Spinal cord (tissue), 10 donors: ENCODE measurements around the gene TMEM234. TPM values are rescaled to one million over a fixed set of nuclear protein-coding genes. Genes with fewer than 3 reads are reported as not detected.

Experiments used
- DNase-seq, 6 donors: peaks; one replicate each; pipeline versions ENCODE4 v3.0.0 to v3.0.0-alpha.2; 2013 to 2015; ENCODE audit warnings: low spot score in 6 of 6, low read depth in 4 of 6
- H3K27ac ChIP-seq: one replicate; pipeline ENCODE4 v1.5.1; 2013; ENCODE audit warnings: low read depth, low read length, control low read depth
- H3K27me3 ChIP-seq: one replicate; pipeline ENCODE4 v1.6.1; 2013; ENCODE audit warnings: low read length; ENCODE audit not compliant: control insufficient read depth, insufficient read depth
- H3K36me3 ChIP-seq: one replicate; pipeline ENCODE4 v1.6.1; 2013; ENCODE audit warnings: low read length; ENCODE audit not compliant: control insufficient read depth, insufficient read depth
- H3K4me1 ChIP-seq: one replicate; pipeline ENCODE4 v1.6.1; 2013; ENCODE audit warnings: low read length; ENCODE audit not compliant: control insufficient read depth, insufficient read depth
- H3K4me3 ChIP-seq: one replicate; pipeline ENCODE4 v1.5.1; 2013; ENCODE audit warnings: low read depth, low read length, control low read depth
- H3K9me3 ChIP-seq: one replicate; pipeline ENCODE4 v1.6.1; 2013; ENCODE audit warnings: low read length; ENCODE audit not compliant: control insufficient read depth, insufficient read depth
- WGBS: methylation state at CpG from one replicate; pipeline ENCODE4 v1.1.5; 2013; ENCODE audit warnings: missing lambda C conversion rate; ENCODE audit not compliant: insufficient coverage; 5-methylcytosine and 5-hydroxymethylcytosine counted together
- polyA plus RNA-seq, 2 donors: library from polyadenylated mRNA; unstranded; fragments of 120-200 nt; gene quantifications; one replicate each; pipeline ENCODE4 v1.2.1, GENCODE V29; 2013; ENCODE audit not compliant: insufficient read length in 2 of 2
- total RNA-seq, 2 donors: library from RNA; depleted of rRNA in 1 of 2; stranded (reverse); fragments of 120-200 nt in 1 of 2; fragments of >200 nt in 1 of 2; gene quantifications; one replicate each; pipeline versions ENCODE4 v1.2.3 to v1.2.4, GENCODE V29; 2013 to 2014
- donor health status: healthy.

The TMEM234 gene
- total and polyA plus RNA-seq, 4 donors = 15.3 to 27.4 (median 23.0) TPM

DNA sequence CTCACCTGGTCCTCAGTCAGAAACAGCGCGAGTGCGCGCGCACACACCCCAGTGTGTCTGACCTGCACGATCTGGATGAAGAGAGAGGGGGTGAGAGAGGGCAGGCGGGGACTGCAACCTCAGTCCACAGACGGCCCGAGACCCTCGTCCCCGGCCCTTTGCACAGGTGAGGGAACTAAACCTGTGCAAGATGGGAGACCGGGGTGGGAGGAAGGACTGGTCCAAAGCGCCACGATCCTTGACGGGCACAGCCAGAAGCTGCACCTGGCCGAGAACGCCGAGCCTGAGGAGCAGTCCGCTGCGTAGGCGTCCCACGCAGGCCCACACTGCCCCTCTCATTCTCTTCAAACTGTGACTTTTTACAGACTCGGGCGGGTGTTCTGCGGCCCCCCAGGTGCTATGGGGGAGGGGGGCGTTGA lies 17.2 kb downstream of the TMEM234 start:
- Histone ChIP-seq H3K36me3 (peaks cover 40% of the 10 kb centered on the region), H3K4me3 (peak overlapping the region; percentile 82), H3K27me3 (no peaks in the 10 kb centered on the region), H3K9me3 (no peaks in the 10 kb centered on the region), H3K4me1 (peaks cover 58% of the 10 kb centered on the region), H3K27ac (peak overlapping the region; percentile 47)
- no peak for DNase-seq
- WGBS = 8% methylated on average over 21 of the region's 26 CpGs

DNA sequence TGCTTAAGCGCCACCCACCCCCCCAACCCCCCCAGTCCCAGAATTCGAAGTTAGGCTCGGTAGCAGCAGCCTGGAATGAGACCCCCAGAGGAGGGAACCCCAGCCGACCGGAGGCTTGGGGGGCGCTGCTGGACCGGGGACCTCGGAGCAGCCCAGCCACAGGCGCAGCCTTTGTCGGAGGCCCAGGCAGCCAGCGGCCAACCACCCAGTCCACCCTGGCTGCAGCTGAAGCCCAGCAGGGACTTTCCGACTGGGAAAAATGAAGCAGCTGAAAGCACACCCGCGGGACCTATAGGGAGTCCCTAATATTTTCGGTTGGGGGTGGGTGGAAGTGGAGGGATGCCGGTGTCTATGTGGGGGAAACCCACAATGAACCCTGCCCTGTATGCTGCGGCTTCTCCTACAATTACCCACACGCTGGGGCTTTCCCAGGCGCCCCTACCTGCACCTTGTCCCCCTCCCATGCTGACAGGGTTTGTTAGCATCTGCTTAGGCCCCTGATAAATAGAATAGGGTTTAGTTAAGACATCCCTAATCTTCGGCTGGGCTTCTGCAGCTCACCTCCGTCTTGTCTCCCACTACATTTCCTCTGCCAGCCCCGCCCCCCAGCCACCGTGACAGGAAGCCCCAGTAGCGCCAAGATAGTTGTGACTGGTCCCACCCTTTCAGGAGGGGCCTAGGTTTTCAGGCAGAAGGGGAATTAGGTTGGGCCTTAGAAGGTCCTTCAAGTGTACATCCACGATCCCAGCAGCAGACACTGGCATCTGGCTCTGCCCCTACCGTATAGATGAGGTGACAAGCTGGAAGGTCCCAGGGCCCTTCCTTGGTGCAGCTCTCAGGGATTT lies 20.9 kb downstream of the TMEM234 start:
- Histone ChIP-seq H3K27ac (peak overlapping the region; percentile 96), H3K4me1 (peaks cover 59% of the 10 kb centered on the region), H3K27me3 (no peaks in the 10 kb centered on the region), H3K36me3 (peaks cover 49% of the 10 kb centered on the region), H3K4me3 (peak overlapping the region; percentile 64), H3K9me3 (no peaks in the 10 kb centered on the region)
- DNase-seq = peak in 3 of 6 donors; percentile 32 to 84 (median 75)
- 3% methylated on average over 14 of the region's 26 CpGs for WGBS

DNA sequence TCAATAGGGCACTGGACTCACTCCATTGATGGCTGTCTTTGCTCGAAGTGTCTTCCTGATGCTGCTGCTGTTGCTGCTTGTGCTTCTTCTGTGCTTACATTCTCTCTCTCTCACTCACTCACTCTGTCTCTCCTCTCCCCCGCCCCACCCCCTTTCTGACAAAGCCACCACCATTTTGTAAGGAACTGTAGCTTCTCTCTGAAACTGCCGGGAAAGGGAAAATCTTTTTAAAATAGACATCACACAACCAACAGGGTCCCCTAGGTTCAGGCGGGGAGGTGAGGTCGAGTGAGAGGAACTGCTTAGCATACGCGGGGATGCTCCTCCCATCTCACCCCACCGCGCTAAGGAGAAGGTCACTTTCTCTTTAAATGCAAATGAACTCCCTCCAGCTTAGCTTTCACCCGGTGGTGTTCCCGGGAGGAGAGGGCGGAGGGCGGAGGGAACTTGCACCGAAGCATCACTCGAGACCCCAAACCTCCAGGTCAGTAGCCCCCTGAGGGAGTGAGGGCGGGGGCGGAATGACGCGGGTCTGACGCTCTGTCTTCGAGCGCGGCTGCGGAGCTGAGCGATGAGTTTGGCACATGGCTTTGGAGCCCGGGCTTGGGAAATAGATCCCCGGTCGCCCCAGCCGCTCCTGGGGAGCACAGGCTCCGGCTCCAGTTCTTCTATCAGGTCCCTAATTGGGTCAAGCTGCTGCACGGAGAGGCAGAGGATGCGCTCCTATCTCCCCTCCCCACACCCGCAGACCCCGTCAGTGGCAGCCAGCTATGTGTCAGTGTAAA lies 21.7 kb downstream of the TMEM234 start, which contains the start of gene CCDC28B:
Gene CCDC28B, plus strand, starts transcription at position 370 of the 785 bp plus-strand sequence. CDS start 1,341 bp downstream, outside the sequence.
- H3K4me3 ChIP-seq = peak within 1 kb of the TSS; percentile 64
- DNase-seq = peak in 5 of 6 donors; percentile 68 to 96 (median 77)
- H3K9me3 ChIP-seq = no peaks in the 10 kb centered on the region
- H3K4me1 ChIP-seq = peaks cover 52% of the 10 kb centered on the region
- H3K27ac ChIP-seq = peak within 1 kb of the TSS; percentile 96
- no peaks in the 10 kb centered on the region for H3K27me3 ChIP-seq
- H3K36me3 ChIP-seq = peaks cover 54% of the 10 kb centered on the region
- 0% methylated on average over 22 of the region's 34 CpGs for WGBS

DNA sequence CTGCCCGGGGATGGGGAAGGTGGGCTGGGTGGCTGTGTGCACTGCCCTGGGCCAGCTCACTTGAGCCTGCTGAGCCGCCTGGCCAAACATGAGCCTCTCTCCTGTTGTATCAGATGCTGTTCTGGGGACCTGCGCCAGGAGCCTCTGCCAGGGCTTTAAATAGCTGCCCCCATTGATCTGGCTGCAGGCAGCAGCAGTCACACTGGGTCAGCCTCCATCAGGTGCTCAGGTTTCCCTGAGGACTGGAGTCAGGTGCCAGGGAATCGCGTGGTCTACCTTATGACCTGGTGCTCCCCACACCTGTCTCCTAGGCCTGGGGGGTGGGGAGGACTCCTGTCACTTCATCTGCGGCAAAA lies 22.5 kb downstream of the TMEM234 start:
- H3K4me3 ChIP-seq = peak overlapping the region; percentile 64
- no peaks in the 10 kb centered on the region for H3K9me3 ChIP-seq
- no peaks in the 10 kb centered on the region for H3K27me3 ChIP-seq
- DNase-seq = peak in 1 of 6 donors; percentile 58
- peaks cover 44% of the 10 kb centered on the region for H3K4me1 ChIP-seq
- peak overlapping the region; percentile 96 for H3K27ac ChIP-seq
- H3K36me3 ChIP-seq = peaks cover 57% of the 10 kb centered on the region
- WGBS = 33% methylated on average over 3 of the region's 6 CpGs

DNA sequence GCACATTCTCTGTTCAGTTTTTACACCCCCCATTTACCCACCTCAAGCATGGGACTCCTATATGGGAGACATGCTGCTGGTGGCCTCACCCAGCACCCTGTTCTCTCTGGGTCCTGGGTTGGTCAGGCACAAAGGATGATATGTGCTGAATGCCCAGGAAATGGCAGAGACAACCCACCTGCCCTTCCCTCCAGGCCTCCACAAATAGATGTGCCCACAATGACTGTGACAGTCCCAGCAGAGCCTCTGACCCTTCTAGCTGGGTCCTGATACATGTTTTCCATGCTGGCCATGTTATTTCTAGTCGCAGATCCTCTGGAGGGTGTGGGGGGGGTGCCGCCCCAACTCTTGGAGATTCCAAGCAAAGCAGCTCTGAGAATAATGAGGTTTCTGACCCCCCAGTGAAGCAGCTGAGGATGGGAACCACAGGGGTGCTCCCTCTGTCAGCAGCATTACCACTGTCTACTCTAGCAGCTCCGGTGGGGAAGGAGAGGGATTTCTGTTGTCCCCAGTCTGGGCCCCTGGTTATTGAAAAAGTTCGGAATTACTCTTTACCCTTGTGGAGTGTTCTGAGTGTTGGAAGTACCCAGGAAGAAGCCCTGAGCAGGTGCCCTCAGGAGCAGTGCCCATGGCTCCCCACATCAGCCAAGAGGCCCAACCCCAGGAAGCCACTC lies 23.0 kb downstream of the TMEM234 start:
- WGBS = 60% methylated on average over 2 of the region's 4 CpGs
- peaks cover 58% of the 10 kb centered on the region for H3K36me3 ChIP-seq

DNA sequence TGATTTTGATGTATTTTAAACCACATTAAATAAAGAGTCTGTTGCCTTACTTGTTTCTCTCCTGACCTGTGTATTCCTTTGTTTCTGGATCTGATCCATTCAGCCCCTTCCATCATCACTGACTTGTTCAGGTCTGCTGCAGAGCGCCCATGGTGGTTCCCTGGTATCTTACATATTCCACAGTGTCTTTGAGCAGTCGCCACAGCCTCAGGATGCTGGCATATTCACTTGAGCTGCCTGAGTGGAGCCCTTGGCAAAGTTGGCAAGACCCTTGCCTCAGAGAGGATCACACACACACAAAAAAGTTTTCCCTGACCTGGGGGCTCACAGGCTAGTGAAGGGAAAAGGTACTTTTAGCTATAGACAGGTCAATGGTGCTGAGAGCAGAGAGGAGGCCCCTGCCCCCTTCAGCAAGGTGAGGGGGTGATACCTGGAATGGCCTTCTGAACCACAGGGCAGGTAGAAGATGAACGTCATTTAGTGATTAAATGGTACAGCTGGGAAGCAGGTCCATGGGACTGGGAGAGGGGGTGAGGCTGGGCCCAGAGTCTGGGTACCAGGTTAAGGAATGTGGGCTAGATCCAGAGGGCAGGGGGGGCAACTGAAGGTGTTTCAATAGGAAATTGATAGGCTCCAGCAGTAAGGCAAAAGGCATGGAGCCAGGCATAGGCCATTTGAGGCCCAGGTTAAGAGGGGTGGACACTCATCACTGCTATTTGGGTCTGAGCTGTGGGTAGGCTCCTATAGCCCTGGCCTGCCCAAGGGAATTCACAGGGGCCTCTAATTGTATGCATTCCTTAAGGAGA lies 23.7 kb downstream of the TMEM234 start:
- H3K27ac ChIP-seq = no peak overlapping the region
- H3K9me3 ChIP-seq = no peaks in the 10 kb centered on the region
- no peak overlapping the region for H3K4me3 ChIP-seq
- DNase-seq = no peak
- no peaks in the 10 kb centered on the region for H3K27me3 ChIP-seq
- peaks cover 43% of the 10 kb centered on the region for H3K4me1 ChIP-seq
- peaks cover 58% of the 10 kb centered on the region for H3K36me3 ChIP-seq
- WGBS = 90% methylated on average over 3 of the region's 3 CpGs

More for the DNA sequence above, 23.0 kb downstream of the TMEM234 start:
- H3K27me3 ChIP-seq = no peaks in the 10 kb centered on the region
- no peaks in the 10 kb centered on the region for H3K9me3 ChIP-seq
- DNase-seq = no peak
- H3K27ac ChIP-seq = peak overlapping the region; percentile 96
- peak overlapping the region; percentile 4 for H3K4me3 ChIP-seq
- peaks cover 43% of the 10 kb centered on the region for H3K4me1 ChIP-seq

DNA sequence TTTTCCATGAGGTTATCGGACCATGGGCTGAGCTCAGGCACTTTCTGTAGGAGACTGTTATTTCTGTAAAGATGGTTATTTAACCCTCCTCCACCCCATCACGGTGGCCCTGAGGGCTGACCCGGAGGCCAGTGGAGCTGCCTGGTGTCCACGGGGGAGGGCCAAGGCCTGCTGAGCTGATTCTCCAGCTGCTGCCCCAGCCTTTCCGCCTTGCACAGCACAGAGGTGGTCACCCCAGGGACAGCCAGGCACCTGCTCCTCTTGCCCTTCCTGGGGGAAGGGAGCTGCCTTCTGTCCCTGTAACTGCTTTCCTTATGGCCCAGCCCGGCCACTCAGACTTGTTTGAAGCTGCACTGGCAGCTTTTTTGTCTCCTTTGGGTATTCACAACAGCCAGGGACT lies 24.3 kb downstream of the TMEM234 start:
- Histone ChIP-seq H3K4me3 (no peak overlapping the region), H3K9me3 (no peaks in the 10 kb centered on the region), H3K36me3 (peaks cover 60% of the 10 kb centered on the region), H3K27me3 (no peaks in the 10 kb centered on the region), H3K4me1 (peaks cover 43% of the 10 kb centered on the region), H3K27ac (no peak overlapping the region)
- DNase-seq = no peak
- 58% methylated on average over 5 of the region's 6 CpGs for WGBS

DNA sequence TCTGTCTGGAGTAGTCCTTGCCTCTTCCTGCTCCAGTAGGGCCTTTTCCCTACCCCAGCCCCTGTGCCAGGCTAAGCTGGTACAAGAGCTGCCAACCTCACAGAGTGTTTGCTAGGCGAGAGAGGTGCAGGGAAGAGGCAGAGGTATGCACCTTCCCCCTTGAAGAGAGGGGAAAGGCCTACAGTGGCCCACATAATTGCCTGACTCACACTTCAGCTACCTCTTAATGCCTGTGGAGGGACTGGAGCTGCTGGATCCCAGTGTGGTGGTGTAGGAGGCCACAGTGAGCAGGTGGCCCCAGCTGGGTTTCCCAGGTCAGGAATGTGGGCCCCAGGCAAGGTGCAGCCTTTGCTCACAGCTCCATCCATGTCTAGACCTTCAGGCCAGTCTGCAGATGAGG lies 25.1 kb downstream of the TMEM234 start:
- H3K36me3 ChIP-seq = peaks cover 62% of the 10 kb centered on the region
- H3K27me3 ChIP-seq = no peaks in the 10 kb centered on the region
- no peak overlapping the region for H3K27ac ChIP-seq
- no peaks in the 10 kb centered on the region for H3K9me3 ChIP-seq
- WGBS = 86% methylated on average over 1 of the region's 1 CpG
- H3K4me3 ChIP-seq = no peak overlapping the region
- no peak for DNase-seq
- H3K4me1 ChIP-seq = peaks cover 42% of the 10 kb centered on the region
